ENCODE measurements around the gene RUSC2. TPM values are rescaled to one million over a fixed set of nuclear protein-coding genes. Genes with fewer than 3 reads are reported as not detected.

Gene RUSC2
- total and polyA plus RNA-seq, 2 donors (not counting 1 experiment from before 2014, with no cell fraction given): 0.27 to 0.76 TPM

GRCh38 chr9:35511453-35511852 is 21.5 kb downstream of the RUSC2 start:
- no CpG with 5 or more reads among the region's 1 CpG for whole genome bisulfite sequencing (ENCODE audit: insufficient coverage)
- CTCF ChIA-PET: no interaction called here
- intact Hi-C loops (cut with micrococcal nuclease): no loop called here
- Mint-ChIP-seq H3K27ac (no peak overlapping the region), H3K4me1 (no peaks in the 10 kb centered on the region), H3K27me3 (peaks cover 29% of the 10 kb centered on the region), H3K9me3 (ENCODE audit: insufficient read depth) (no peaks in the 10 kb centered on the region), H3K4me3 (no peak overlapping the region)
- H2AFZ ChIP-seq (ENCODE audit: insufficient read depth, low read depth, low read length, poor library complexity, severe bottlenecking): no peak overlapping the region
- H3K36me3 ChIP-seq (replicated peaks in 1 of 2; ENCODE audit: control extremely low read depth in 1 of 2, control insufficient read depth in 1 of 2, extremely low read depth in 1 of 2, insufficient read depth in 2 of 2, low read length in 1 of 2): no peaks in the 10 kb centered on the region
- H3K9me3 ChIP-seq (ENCODE audit: control extremely low read depth in 1 of 3, control insufficient read depth in 2 of 3, insufficient read depth in 1 of 3, low read length in 2 of 3): no peaks in the 10 kb centered on the region
- H3K27ac ChIP-seq (ENCODE audit: low read length in 2 of 2): no peak overlapping the region
- no peaks in the 10 kb centered on the region for H3K4me1 ChIP-seq (ENCODE audit: control insufficient read depth in 2 of 2, insufficient read depth in 2 of 2, low read length in 2 of 2)
- POLR2A ChIA-PET: no interaction called here
- no peak for ATAC-seq (ENCODE audit: low read depth)
- H4K20me1 ChIP-seq (ENCODE audit: control insufficient read depth, insufficient read depth, low read length, poor library complexity, severe bottlenecking): no peaks in the 10 kb centered on the region
- no peak overlapping the region for H3K9ac ChIP-seq (ENCODE audit: low read length)
- DNase-seq: no peak
- no peak overlapping the region for H3K4me3 ChIP-seq (ENCODE audit: control extremely low read depth in 1 of 5, extremely low read depth in 1 of 5, insufficient read depth in 1 of 5, low read depth in 2 of 5, low read length in 4 of 5)
- TF ChIP-seq CTCF (IDR thresholded peaks at IDR 0.05) (no peak), EZH2 (IDR thresholded peaks at IDR 0.05; ENCODE audit: borderline replicate concordance, insufficient read depth, low read depth, low read length, poor library complexity, severe bottlenecking) (no peak)
- no peaks in the 10 kb centered on the region for H3K79me2 ChIP-seq (ENCODE audit: control insufficient read depth, insufficient read depth, low read length)
- no peak overlapping the region for H3K4me2 ChIP-seq (replicated peaks; ENCODE audit: low read depth, low read length, poor library complexity, severe bottlenecking)
- no peaks in the 10 kb centered on the region for H3K27me3 ChIP-seq (replicated peaks in 1 of 4; ENCODE audit: control extremely low read depth in 1 of 4, control insufficient read depth in 3 of 4, insufficient read depth in 4 of 4, low read length in 3 of 4)

- H3K27me3 Mint-ChIP-seq: peaks cover 10% of the 10 kb centered on the region
- WGBS (ENCODE audit: insufficient coverage): 100% methylated on average over 2 of the region's 7 CpGs
- intact Hi-C loops (cut with micrococcal nuclease): no loop called here
- Histone ChIP-seq H3K79me2 (ENCODE audit: control insufficient read depth, insufficient read depth, low read length) (no peaks in the 10 kb centered on the region), H3K4me2 (replicated peaks; ENCODE audit: low read depth, low read length, poor library complexity, severe bottlenecking) (no peak overlapping the region), H3K36me3 (replicated peaks in 1 of 2; ENCODE audit: control extremely low read depth in 1 of 2, control insufficient read depth in 1 of 2, extremely low read depth in 1 of 2, insufficient read depth in 2 of 2, low read length in 1 of 2) (no peaks in the 10 kb centered on the region), H3K9ac (ENCODE audit: low read length) (no peak overlapping the region), H3K9me3 (ENCODE audit: control extremely low read depth in 1 of 3, control insufficient read depth in 2 of 3, insufficient read depth in 1 of 3, low read length in 2 of 3) (no peaks in the 10 kb centered on the region), H3K27me3 (replicated peaks in 1 of 4; ENCODE audit: control extremely low read depth in 1 of 4, control insufficient read depth in 3 of 4, insufficient read depth in 4 of 4, low read length in 3 of 4) (no peaks in the 10 kb centered on the region), H4K20me1 (ENCODE audit: control insufficient read depth, insufficient read depth, low read length, poor library complexity, severe bottlenecking) (no peaks in the 10 kb centered on the region), H3K4me3 (ENCODE audit: control extremely low read depth in 1 of 5, extremely low read depth in 1 of 5, insufficient read depth in 1 of 5, low read depth in 2 of 5, low read length in 4 of 5) (no peak overlapping the region), H2AFZ (ENCODE audit: insufficient read depth, low read depth, low read length, poor library complexity, severe bottlenecking) (no peak overlapping the region), H3K4me1 (ENCODE audit: control insufficient read depth in 2 of 2, insufficient read depth in 2 of 2, low read length in 2 of 2) (no peaks in the 10 kb centered on the region), H3K27ac (ENCODE audit: low read length in 2 of 2) (no peak overlapping the region)
- DNase-seq (no peak), ATAC-seq (ENCODE audit: low read depth) (no peak)
- H3K4me1 Mint-ChIP-seq: no peaks in the 10 kb centered on the region
- CTCF ChIA-PET: interaction anchor here (0.7 kb wide), 1 partner anchor 24 kb away, joined by 3 read pairs; no protein-coding TSS in a partner anchor
- TF ChIP-seq EZH2 (IDR thresholded peaks at IDR 0.05; ENCODE audit: borderline replicate concordance, insufficient read depth, low read depth, low read length, poor library complexity, severe bottlenecking) (no peak), CTCF (IDR thresholded peaks at IDR 0.05) (no peak)
- POLR2A ChIA-PET: no interaction called here
- H3K27ac Mint-ChIP-seq: no peak overlapping the region
- no peak overlapping the region for H3K4me3 Mint-ChIP-seq
- no peaks in the 10 kb centered on the region for H3K9me3 Mint-ChIP-seq (ENCODE audit: insufficient read depth)
These were observed 25.9 kb downstream of the RUSC2 start for GRCh38 chr9:35515766-35516165.

Measured in B cell (primary cell).